ENCODE data around the gene SPRY4. TPM values are rescaled to one million over a fixed set of nuclear protein-coding genes. Genes with fewer than 3 reads are reported as not detected.

SPRY4 gene
- total RNA-seq, 1 donor from 2014 or later: 14.8 TPM

GRCh38 chr5:142262683-142263082 lies 62.1 kb downstream of the SPRY4 start:
- no peaks in the 10 kb centered on the region for H3K27me3 Mint-ChIP-seq
- peaks cover 3% of the 10 kb centered on the region for H3K9me3 Mint-ChIP-seq (ENCODE audit: low read depth)
- no peak for DNase-seq (ENCODE audit: low spot score, unreplicated experiment)
- no peak overlapping the region for H3K4me3 Mint-ChIP-seq (ENCODE audit: low read depth)
- no peak for TF ChIP-seq CTCF (IDR thresholded peaks at IDR 0.05; ENCODE audit: unreplicated experiment)
- H3K4me1 Mint-ChIP-seq (ENCODE audit: low read depth): peaks cover 11% of the 10 kb centered on the region
- H3K27ac Mint-ChIP-seq: no peak overlapping the region
- no peaks in the 10 kb centered on the region for H3K36me3 Mint-ChIP-seq (ENCODE audit: insufficient read depth)

Other genes starting within 250 kb of the SPRY4 start
- 228 and 247 TPM in 2 replicates for gene NDFIP1, start 216.2 kb downstream of the SPRY4 start, total RNA-seq

All from progenitor cell of endocrine pancreas (in vitro differentiated cells).